ENCODE measurements around the gene ABCG2.

Gene ABCG2

GRCh38 chr4:88196523-88197185 is 38.2 kb upstream of the ABCG2 start:
- no peak overlapping the region for H3K4me3 ChIP-seq (ENCODE audit: low read length, poor library complexity, severe bottlenecking)
- H3K36me3 ChIP-seq (ENCODE audit: insufficient read depth, low read length): no peaks in the 10 kb centered on the region
- H3K4me2 ChIP-seq (ENCODE audit: low read depth, low read length, poor library complexity, severe bottlenecking): peak overlapping the region; percentile 23
- no peaks in the 10 kb centered on the region for H3K27me3 ChIP-seq (ENCODE audit: insufficient read depth, low read length, poor library complexity, severe bottlenecking)
- no peaks in the 10 kb centered on the region for H3K9me3 ChIP-seq (ENCODE audit: insufficient read depth, low read depth, low read length)
- no peaks in the 10 kb centered on the region for H4K20me1 ChIP-seq (ENCODE audit: insufficient read depth, low read length, poor library complexity, severe bottlenecking)
- H3K79me2 ChIP-seq (ENCODE audit: insufficient read depth, low read length): no peaks in the 10 kb centered on the region
- H2AFZ ChIP-seq (ENCODE audit: low read length): no peak overlapping the region
- no peak overlapping the region for H3K9ac ChIP-seq (ENCODE audit: low read depth, low read length, poor library complexity, severe bottlenecking)
- H3K4me1 ChIP-seq (ENCODE audit: insufficient read depth, low read length, poor library complexity, severe bottlenecking): peaks cover 7% of the 10 kb centered on the region
- no peaks in the 10 kb centered on the region for H3K9me2 ChIP-seq (replicated peaks; ENCODE audit: low read depth, low read length)
- TF ChIP-seq CTCF (conservative IDR thresholded peaks at IDR 0.05; ENCODE audit: low read length): no peak
- no peak for TF ChIP-seq EZH2phosphoT487 (IDR thresholded peaks at IDR 0.05; ENCODE audit: borderline replicate concordance)
- H3F3A ChIP-seq (ENCODE audit: low read depth): no peaks in the 10 kb centered on the region

GRCh38 chr4:88196013-88196365 is 37.5 kb upstream of the ABCG2 start:
- Histone ChIP-seq H3K9ac (ENCODE audit: low read depth, low read length, poor library complexity, severe bottlenecking) (no peak overlapping the region), H3K4me1 (ENCODE audit: insufficient read depth, low read length, poor library complexity, severe bottlenecking) (peaks cover 7% of the 10 kb centered on the region), H3K27me3 (ENCODE audit: insufficient read depth, low read length, poor library complexity, severe bottlenecking) (no peaks in the 10 kb centered on the region), H3K9me3 (ENCODE audit: insufficient read depth, low read depth, low read length) (no peaks in the 10 kb centered on the region), H4K20me1 (ENCODE audit: insufficient read depth, low read length, poor library complexity, severe bottlenecking) (no peaks in the 10 kb centered on the region), H3F3A (ENCODE audit: low read depth) (no peaks in the 10 kb centered on the region), H2AFZ (ENCODE audit: low read length) (no peak overlapping the region), H3K4me3 (ENCODE audit: low read length, poor library complexity, severe bottlenecking) (no peak overlapping the region), H3K9me2 (replicated peaks; ENCODE audit: low read depth, low read length) (no peaks in the 10 kb centered on the region), H3K36me3 (ENCODE audit: insufficient read depth, low read length) (no peaks in the 10 kb centered on the region), H3K79me2 (ENCODE audit: insufficient read depth, low read length) (no peaks in the 10 kb centered on the region), H3K4me2 (ENCODE audit: low read depth, low read length, poor library complexity, severe bottlenecking) (no peak overlapping the region)
- no peak for TF ChIP-seq EZH2phosphoT487 (IDR thresholded peaks at IDR 0.05; ENCODE audit: borderline replicate concordance)
- TF ChIP-seq CTCF (conservative IDR thresholded peaks at IDR 0.05; ENCODE audit: low read length): no peak

- Histone ChIP-seq H3K79me2 (ENCODE audit: insufficient read depth, low read length) (no peaks in the 10 kb centered on the region), H3K9me3 (ENCODE audit: insufficient read depth, low read depth, low read length) (no peaks in the 10 kb centered on the region), H3K36me3 (ENCODE audit: insufficient read depth, low read length) (no peaks in the 10 kb centered on the region), H3K4me2 (ENCODE audit: low read depth, low read length, poor library complexity, severe bottlenecking) (no peak overlapping the region), H3K9me2 (replicated peaks; ENCODE audit: low read depth, low read length) (no peaks in the 10 kb centered on the region), H4K20me1 (ENCODE audit: insufficient read depth, low read length, poor library complexity, severe bottlenecking) (no peaks in the 10 kb centered on the region), H3K9ac (ENCODE audit: low read depth, low read length, poor library complexity, severe bottlenecking) (no peak overlapping the region), H2AFZ (ENCODE audit: low read length) (no peak overlapping the region), H3K4me3 (ENCODE audit: low read length, poor library complexity, severe bottlenecking) (no peak overlapping the region), H3K4me1 (ENCODE audit: insufficient read depth, low read length, poor library complexity, severe bottlenecking) (peaks cover 7% of the 10 kb centered on the region), H3F3A (ENCODE audit: low read depth) (no peaks in the 10 kb centered on the region), H3K27me3 (ENCODE audit: insufficient read depth, low read length, poor library complexity, severe bottlenecking) (no peaks in the 10 kb centered on the region)
- no peak for TF ChIP-seq EZH2phosphoT487 (IDR thresholded peaks at IDR 0.05; ENCODE audit: borderline replicate concordance)
- TF ChIP-seq CTCF (conservative IDR thresholded peaks at IDR 0.05; ENCODE audit: low read length): no peak
Observed at GRCh38 chr4:88195328-88196012, 37.0 kb upstream of the ABCG2 start.

Data from Loucy (cell line).